Type B pancreatic cell (in vitro differentiated cells): Measurements from ENCODE around the gene MRPL40. TPM values are rescaled to one million over a fixed set of nuclear protein-coding genes. Genes with fewer than 3 reads are reported as not detected.
A peak's percentile ranks its signal among the peaks of the same experiment; 100 is the strongest.

Experiments used
- DNase-seq: peaks from one replicate; pipeline ENCODE4 v3.0.0; 2021; ENCODE audit warnings: mixed read lengths; ENCODE audit not compliant: unreplicated experiment; ENCODE audit errors: extremely low spot score
- H3K27ac Mint-ChIP-seq: 2 replicates; pipeline ENCODE4 v1.8.0; 2021; ENCODE audit warnings: mild to moderate bottlenecking, mixed read lengths
- H3K27me3 Mint-ChIP-seq: 2 replicates; pipeline ENCODE4 v1.8.0; 2021; ENCODE audit warnings: mixed read lengths
- H3K36me3 Mint-ChIP-seq: 2 replicates; pipeline ENCODE4 v1.8.0; 2021; ENCODE audit warnings: mixed read lengths
- H3K4me1 Mint-ChIP-seq: one replicate; pipeline ENCODE4 v1.8.0; 2021; ENCODE audit warnings: mixed read lengths; ENCODE audit not compliant: unreplicated experiment
- H3K4me3 Mint-ChIP-seq: 2 replicates; pipeline ENCODE4 v1.8.0; 2021; ENCODE audit warnings: mild to moderate bottlenecking, mixed read lengths
- H3K9me3 Mint-ChIP-seq: 2 replicates; pipeline ENCODE4 v1.8.0; 2021; ENCODE audit warnings: mixed read lengths
- total RNA-seq: library from RNA; stranded (reverse); gene quantifications from 2 replicates; pipeline ENCODE4 v1.2.1, GENCODE V29; 2021; ENCODE audit warnings: low replicate concordance
- TF ChIP-seq, protein P1 (sequence below): fragments of 200-600 bp; sonication (generic); conservative IDR thresholded peaks from 2 replicates; pipeline ENCODE4 v1.5.0; 2021; ENCODE audit warnings: antibody characterized with exemption, mild to moderate bottlenecking

Gene MRPL40
- total RNA-seq, 1 donor from 2014 or later: 24.7 TPM

DNA sequence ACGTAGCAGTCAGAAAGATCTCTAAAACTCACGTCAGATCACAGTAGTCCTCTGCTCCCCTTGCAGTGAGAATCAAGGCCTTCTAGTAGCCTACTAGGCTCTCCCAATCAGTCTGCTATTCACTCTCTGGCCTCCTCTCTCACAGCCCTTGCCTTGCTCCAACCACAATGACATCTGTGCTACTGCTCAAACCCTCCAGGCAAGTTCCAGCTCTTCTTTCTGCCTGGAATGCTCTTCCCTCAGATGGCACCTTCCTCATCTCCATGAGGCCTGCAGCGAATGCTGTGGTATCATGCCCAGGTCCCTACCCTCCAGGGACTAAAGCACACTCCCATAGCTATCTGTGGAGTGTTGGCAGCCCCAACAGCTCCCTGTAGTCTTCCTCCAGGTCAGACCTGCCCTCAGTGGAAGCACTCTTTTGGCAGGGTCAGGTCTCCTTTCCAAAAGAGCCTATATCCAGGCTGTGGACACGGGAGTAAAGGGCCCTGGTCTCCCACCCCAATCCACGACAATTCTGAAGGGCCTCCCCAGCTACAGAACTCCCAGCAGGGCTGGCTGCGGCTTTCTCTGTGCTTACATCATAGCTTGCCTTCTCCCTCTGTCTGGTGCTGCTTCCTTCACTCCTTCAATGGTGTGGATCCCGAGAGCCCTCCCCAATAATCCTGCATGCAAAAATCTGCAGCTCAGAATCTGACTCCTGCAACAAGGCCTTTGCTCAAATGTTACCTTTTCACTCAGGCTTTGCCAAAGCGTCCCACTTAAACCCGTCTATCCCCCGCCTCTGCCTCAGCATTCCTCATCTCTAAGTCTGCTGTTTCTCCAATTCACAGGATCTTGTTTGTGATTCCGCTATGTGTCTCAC is 9.7 kb upstream of the MRPL40 start:
- no peaks in the 10 kb centered on the region for H3K9me3 Mint-ChIP-seq
- no peak for DNase-seq
- peaks cover 17% of the 10 kb centered on the region for H3K4me1 Mint-ChIP-seq
- TF ChIP-seq, protein P1, sequence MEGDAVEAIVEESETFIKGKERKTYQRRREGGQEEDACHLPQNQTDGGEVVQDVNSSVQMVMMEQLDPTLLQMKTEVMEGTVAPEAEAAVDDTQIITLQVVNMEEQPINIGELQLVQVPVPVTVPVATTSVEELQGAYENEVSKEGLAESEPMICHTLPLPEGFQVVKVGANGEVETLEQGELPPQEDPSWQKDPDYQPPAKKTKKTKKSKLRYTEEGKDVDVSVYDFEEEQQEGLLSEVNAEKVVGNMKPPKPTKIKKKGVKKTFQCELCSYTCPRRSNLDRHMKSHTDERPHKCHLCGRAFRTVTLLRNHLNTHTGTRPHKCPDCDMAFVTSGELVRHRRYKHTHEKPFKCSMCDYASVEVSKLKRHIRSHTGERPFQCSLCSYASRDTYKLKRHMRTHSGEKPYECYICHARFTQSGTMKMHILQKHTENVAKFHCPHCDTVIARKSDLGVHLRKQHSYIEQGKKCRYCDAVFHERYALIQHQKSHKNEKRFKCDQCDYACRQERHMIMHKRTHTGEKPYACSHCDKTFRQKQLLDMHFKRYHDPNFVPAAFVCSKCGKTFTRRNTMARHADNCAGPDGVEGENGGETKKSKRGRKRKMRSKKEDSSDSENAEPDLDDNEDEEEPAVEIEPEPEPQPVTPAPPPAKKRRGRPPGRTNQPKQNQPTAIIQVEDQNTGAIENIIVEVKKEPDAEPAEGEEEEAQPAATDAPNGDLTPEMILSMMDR: no peak
- H3K27me3 Mint-ChIP-seq: no peaks in the 10 kb centered on the region
- H3K27ac Mint-ChIP-seq: no peak overlapping the region
- H3K4me3 Mint-ChIP-seq: no peak overlapping the region
- peaks cover 4% of the 10 kb centered on the region for H3K36me3 Mint-ChIP-seq

DNA sequence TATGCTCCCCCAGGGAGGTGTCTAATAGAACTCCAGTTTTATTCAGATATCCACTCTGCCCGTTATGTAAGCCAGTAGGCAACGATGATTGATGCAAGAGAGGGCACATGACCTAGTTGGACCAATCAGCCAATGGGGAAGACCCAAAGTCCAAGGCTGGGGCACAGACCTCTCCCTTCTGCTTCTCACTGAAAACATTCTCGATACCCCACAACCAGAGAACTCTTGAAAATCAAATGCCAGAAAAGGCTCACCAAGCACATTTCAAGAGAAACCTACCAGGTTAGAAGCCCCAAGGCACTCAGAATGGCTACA is 8.2 kb upstream of the MRPL40 start:
- no peak for DNase-seq
- Mint-ChIP-seq H3K4me3 (no peak overlapping the region), H3K9me3 (no peaks in the 10 kb centered on the region), H3K27me3 (no peaks in the 10 kb centered on the region), H3K36me3 (peaks cover 9% of the 10 kb centered on the region), H3K4me1 (peaks cover 26% of the 10 kb centered on the region), H3K27ac (no peak overlapping the region)
- TF ChIP-seq, protein P1: no peak

DNA sequence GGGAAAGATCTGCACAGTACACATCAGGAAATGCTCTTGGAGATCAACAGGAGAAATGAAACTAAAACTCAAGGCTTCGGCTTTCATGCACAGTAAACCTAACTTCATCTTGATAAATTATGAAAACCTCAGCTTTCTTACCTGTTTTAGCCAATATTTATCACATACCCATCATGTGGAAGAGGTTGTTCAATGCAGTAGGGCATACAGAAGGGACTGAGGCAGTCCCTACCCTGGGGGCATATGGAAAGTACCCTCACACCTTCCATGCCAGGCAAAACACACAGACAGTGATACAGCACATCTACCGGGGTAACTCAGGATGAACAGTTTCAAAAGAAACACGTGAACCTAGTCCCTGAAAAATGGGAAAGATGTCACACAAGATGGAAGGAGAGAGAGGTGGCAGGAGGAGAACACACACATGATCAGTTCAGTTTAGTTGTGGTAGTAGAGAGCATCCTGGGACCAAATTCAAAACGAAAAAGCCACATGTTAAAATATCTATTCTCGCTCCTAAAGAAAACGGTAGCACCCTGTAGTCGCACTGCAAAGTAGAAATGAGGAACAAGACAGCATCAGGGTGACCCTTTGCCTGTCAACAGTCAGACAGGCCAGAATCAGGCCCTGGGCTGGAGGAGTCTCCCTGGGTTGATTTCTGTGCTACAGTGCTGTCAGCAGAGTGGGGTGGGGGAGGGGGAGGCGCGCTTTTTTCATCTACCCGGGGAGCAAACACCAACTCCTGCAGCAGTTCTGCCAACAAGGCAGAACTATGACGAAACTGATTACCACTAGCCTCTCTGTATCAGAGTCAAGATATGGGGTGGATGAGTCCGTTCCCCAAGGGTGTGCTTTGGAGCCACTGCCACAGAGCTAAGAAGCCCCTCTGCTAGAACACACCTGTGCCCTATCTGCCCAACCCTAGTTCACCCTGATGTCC is 2.1 kb upstream of the MRPL40 start:
- no peaks in the 10 kb centered on the region for H3K27me3 Mint-ChIP-seq
- H3K36me3 Mint-ChIP-seq: peaks cover 9% of the 10 kb centered on the region
- H3K9me3 Mint-ChIP-seq: no peaks in the 10 kb centered on the region
- TF ChIP-seq, protein P1: no peak
- peaks cover 26% of the 10 kb centered on the region for H3K4me1 Mint-ChIP-seq
- H3K4me3 Mint-ChIP-seq: peak overlapping the region; percentile 90
- H3K27ac Mint-ChIP-seq: peak overlapping the region; percentile 84
- DNase-seq: no peak

DNA sequence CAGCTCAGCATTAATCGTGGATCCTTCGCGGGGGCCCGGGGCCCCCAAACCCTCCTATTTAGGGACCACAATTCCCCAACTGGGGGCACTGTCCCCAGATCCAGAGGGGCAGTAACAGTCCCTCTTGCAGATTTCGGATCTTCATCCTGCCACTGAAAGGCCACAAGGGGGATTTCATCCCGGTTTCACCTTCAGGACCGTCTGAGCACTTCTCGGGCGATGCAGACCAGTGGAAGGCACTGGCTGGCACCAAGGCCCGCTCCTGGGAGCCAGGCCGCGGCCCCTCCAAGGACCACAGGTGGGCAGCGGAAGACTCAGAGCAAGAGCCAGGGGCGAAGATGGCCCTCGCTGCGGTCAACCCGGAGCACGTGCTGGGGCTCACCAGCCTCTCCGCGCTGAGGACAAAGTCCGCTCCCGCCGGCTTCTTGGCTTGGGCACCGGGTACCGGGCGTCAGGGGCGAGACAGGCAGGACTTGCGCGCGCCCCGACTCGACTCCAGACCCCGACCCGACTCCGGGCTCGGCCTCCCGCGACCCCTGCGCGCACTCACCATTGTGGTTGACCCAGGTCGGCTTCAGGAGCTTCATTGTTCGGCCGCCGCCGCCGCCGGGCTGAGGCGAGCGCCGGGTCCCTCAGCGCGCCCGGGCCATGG is 1.3 kb upstream of the MRPL40 start:
- Mint-ChIP-seq H3K4me1 (peaks cover 26% of the 10 kb centered on the region), H3K27me3 (no peaks in the 10 kb centered on the region), H3K36me3 (peaks cover 9% of the 10 kb centered on the region), H3K9me3 (no peaks in the 10 kb centered on the region), H3K27ac (peak overlapping the region; percentile 84), H3K4me3 (peak overlapping the region; percentile 90)
- TF ChIP-seq, protein P1: peak; percentile 51
- DNase-seq: peak; percentile 73

DNA sequence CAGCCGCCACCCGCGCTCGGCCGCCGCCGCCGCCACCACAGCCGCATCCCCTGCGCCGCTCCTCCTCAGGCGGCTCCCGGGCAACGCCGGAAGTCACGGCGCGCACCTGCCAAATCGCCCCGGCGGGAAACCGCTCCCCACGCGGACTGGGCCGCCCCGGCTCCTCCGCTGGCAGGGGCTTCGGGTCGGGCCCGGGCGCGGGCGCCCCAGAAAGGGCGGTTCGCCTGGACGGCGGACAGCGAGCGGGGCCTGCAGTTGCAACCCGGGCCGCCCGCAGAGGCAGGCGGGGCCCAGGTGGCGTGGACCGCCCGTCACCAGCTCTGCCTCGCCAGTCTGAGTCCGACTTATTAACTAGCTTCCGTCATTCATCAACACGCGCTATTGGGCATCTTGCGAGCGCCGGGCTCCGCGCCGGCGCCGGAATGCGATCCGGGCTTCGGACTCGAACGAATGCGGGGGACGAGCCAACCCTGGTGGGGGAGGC is 654 bp upstream of the MRPL40 start, which contains the start of gene HIRA:
HIRA (minus strand) TSS at position 85 of the 484 bp plus-strand sequence. CDS start 257 bp downstream, outside the sequence.
- peak within 1 kb of the TSS; percentile 94 for H3K4me3 Mint-ChIP-seq
- H3K4me1 Mint-ChIP-seq: peaks cover 26% of the 10 kb centered on the region
- H3K27me3 Mint-ChIP-seq: no peaks in the 10 kb centered on the region
- H3K36me3 Mint-ChIP-seq: peaks cover 9% of the 10 kb centered on the region
- peak; percentile 92 for DNase-seq
- no peaks in the 10 kb centered on the region for H3K9me3 Mint-ChIP-seq
- H3K27ac Mint-ChIP-seq: peak within 1 kb of the TSS; percentile 87
- TF ChIP-seq, protein P1: no peak
